ENCODE data around the gene TCF7L2. TPM values are rescaled to one million over a fixed set of nuclear protein-coding genes. Genes with fewer than 3 reads are reported as not detected.
A peak's percentile ranks its signal among the peaks of the same experiment; 100 is the strongest.

TCF7L2 gene
- total and polyA plus RNA-seq, 8 donors = 6.7 to 179 (median 61.7) TPM

DNA sequence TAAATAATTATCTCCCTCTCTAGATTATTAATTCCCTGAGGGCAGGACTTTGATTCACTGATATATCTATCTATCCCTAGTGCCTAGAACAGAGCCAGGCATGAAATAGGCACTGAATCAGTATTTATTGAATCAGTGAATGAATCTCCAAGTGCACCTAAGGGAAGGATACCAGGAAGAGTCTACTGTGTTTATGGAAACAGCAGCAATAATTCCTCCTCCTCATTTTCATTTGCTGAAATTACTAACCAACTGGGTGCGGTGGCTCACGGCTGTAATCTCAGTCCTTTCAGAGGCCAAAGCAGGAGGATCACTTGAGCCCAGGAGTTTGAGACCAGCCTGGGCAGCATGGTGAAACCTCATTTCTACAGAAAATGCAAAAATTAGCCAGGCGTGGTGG lies 161.2 kb downstream of the TCF7L2 start:
- H3K4me3 ChIP-seq = no peak overlapping the region
- H3K9me3 ChIP-seq = no peaks in the 10 kb centered on the region
- no peak for DNase-seq
- H3K4me1 ChIP-seq = peaks cover 40 to 85% (median 53%) of the 10 kb centered on the region in 4 donors
- TF ChIP-seq, protein P1, sequence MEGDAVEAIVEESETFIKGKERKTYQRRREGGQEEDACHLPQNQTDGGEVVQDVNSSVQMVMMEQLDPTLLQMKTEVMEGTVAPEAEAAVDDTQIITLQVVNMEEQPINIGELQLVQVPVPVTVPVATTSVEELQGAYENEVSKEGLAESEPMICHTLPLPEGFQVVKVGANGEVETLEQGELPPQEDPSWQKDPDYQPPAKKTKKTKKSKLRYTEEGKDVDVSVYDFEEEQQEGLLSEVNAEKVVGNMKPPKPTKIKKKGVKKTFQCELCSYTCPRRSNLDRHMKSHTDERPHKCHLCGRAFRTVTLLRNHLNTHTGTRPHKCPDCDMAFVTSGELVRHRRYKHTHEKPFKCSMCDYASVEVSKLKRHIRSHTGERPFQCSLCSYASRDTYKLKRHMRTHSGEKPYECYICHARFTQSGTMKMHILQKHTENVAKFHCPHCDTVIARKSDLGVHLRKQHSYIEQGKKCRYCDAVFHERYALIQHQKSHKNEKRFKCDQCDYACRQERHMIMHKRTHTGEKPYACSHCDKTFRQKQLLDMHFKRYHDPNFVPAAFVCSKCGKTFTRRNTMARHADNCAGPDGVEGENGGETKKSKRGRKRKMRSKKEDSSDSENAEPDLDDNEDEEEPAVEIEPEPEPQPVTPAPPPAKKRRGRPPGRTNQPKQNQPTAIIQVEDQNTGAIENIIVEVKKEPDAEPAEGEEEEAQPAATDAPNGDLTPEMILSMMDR (IDR thresholded peaks at IDR 0.05) = no peak
- TF ChIP-seq POLR2AphosphoS5 (IDR thresholded peaks at IDR 0.05) (no peak), POLR2A (IDR thresholded peaks at IDR 0.05) (no peak), EP300 (IDR thresholded peaks at IDR 0.05) (no peak)
- H3K27ac ChIP-seq = peak overlapping the region in 1 of 5 donors; percentile 56
- H3K27me3 ChIP-seq = no peaks in the 10 kb centered on the region
- 87 to 98% (median 94%) methylated on average over 3 of the region's 3 CpGs for WGBS, 5 donors
- H3K36me3 ChIP-seq = no peaks in the 10 kb centered on the region
- intact Hi-C loops (cut with DNase I; ENCODE audit: low total_unique reads) = no loop called here

DNA sequence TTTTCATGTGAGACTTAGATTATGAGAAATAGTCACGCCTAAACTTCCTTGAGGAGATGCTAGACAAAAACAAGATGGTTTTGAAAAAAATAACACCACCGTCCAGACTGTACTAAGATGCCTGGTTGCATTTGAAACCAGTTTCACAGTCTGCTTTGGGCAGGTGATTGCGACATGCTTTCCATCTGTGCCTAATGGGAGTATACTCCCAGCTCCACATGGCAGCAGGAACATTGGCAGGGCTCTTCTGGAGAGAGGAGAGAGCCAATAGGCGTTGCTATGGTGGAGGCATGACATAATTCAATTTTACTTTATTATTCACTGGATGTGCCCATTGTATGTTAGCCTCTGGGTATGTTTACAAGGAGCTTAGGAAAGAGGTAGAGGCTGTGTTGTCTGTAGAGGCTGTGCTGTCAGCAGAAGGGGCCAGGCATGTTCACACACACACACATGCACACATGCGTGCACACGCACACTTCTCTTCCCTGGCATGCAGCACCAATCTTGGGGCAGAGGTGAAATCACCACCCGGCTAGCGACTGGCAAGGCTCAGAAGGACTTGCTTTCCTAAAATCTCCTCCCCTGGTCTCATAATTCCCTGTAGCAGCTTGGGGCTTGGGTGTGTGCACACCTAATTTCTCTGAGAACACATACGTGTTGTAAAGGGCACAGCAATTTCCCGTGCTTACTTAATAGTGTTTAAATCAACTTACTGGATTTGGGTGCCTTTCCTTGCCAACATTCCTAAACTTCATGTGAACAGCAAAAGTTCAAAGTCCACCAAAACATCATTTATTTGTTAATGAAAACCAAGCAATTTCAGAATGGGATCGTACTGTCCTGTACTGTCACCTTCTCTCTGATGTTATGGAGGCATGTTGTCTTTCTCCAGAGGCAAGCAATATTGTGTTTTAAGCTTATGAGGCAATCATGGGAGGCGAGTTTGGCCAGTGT lies 162.1 kb downstream of the TCF7L2 start:
- Histone ChIP-seq H3K27me3 (no peaks in the 10 kb centered on the region), H3K4me3 (no peak overlapping the region), H3K27ac (peak overlapping the region in 2 of 5 donors; percentile 38 to 56), H3K4me1 (peaks cover 32 to 85% (median 49%) of the 10 kb centered on the region in 4 donors), H3K36me3 (no peaks in the 10 kb centered on the region), H3K9me3 (no peaks in the 10 kb centered on the region)
- WGBS, 5 donors = 51 to 62% (median 56%) methylated on average over 12 of the region's 12 CpGs
- intact Hi-C loops (cut with DNase I; ENCODE audit: low total_unique reads) = no loop called here
- peak; percentile 47 to 52 for DNase-seq
- TF ChIP-seq EP300 (IDR thresholded peaks at IDR 0.05) = no peak
- peak in 2 of 3 donors; percentile 13 to 45 for TF ChIP-seq POLR2AphosphoS5 (IDR thresholded peaks at IDR 0.05)

DNA sequence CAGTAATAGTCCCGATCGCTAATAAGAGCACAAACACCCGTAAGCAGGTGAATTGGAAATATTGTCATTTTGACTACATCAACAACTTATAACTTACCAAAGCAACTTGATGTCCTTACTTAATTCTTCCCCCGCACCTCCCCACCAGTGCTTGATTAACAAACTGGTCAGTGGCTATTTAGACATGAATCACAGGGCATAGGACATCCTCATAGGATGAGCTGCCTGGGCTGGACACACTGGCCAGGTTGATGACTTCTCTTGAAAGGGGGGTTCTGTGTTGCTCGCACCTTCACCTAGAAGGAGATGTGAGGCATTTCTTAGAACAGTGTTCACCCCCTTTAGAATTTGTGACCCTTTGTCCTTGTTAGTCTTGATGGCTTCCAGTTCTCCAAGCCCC lies 163.2 kb downstream of the TCF7L2 start:
- H3K9me3 ChIP-seq = no peaks in the 10 kb centered on the region
- DNase-seq = no peak
- peaks cover 27 to 76% (median 45%) of the 10 kb centered on the region in 4 donors for H3K4me1 ChIP-seq
- H3K27me3 ChIP-seq = no peaks in the 10 kb centered on the region
- peak overlapping the region in 1 of 5 donors; percentile 56 for H3K27ac ChIP-seq
- H3K36me3 ChIP-seq = no peaks in the 10 kb centered on the region
- TF ChIP-seq, protein P1 (IDR thresholded peaks at IDR 0.05) = no peak
- TF ChIP-seq EP300 (IDR thresholded peaks at IDR 0.05) = no peak
- no peak for TF ChIP-seq POLR2AphosphoS5 (IDR thresholded peaks at IDR 0.05)
- TF ChIP-seq POLR2A (IDR thresholded peaks at IDR 0.05) = no peak
- intact Hi-C loops (cut with DNase I; ENCODE audit: low total_unique reads) = no loop called here
- H3K4me3 ChIP-seq = no peak overlapping the region
- 91 to 98% (median 96%) methylated on average over 5 of the region's 5 CpGs for WGBS, 5 donors

DNA sequence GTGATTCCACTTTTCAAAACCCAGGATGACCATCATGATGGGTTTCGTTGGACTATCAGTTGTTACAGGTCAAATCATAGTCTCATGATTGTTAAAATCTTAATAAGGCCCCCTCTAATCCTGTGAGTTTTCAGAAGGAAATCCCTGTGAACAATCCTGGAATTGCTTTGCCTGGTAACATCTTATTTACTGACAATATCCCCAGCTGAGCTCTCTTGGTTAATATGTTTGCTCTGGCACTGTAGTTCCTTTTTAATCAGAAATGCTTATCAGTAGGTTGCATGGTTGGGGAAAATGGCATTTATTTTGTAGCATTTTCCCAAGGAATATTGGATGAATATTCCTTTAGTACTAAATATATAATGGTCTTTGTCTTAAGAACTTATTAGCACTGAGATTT lies 163.9 kb downstream of the TCF7L2 start:
- intact Hi-C loops (cut with DNase I; ENCODE audit: low total_unique reads) = no loop called here
- TF ChIP-seq POLR2AphosphoS5 (IDR thresholded peaks at IDR 0.05) = no peak
- no peak for TF ChIP-seq EP300 (IDR thresholded peaks at IDR 0.05)
- TF ChIP-seq, protein P1 (IDR thresholded peaks at IDR 0.05) = no peak
- TF ChIP-seq POLR2A (IDR thresholded peaks at IDR 0.05) = no peak
- H3K36me3 ChIP-seq = no peaks in the 10 kb centered on the region
- 15 to 62% (median 44%) methylated on average over 1 of the region's 1 CpG for WGBS, 5 donors
- no peak overlapping the region for H3K4me3 ChIP-seq
- H3K27ac ChIP-seq = no peak overlapping the region
- H3K9me3 ChIP-seq = no peaks in the 10 kb centered on the region
- no peak for DNase-seq
- no peaks in the 10 kb centered on the region for H3K27me3 ChIP-seq
- peaks cover 24 to 69% (median 39%) of the 10 kb centered on the region in 4 donors for H3K4me1 ChIP-seq

Data from stomach (tissue), 9 donors.